ENCODE data around the gene WIPF3.

DNA sequence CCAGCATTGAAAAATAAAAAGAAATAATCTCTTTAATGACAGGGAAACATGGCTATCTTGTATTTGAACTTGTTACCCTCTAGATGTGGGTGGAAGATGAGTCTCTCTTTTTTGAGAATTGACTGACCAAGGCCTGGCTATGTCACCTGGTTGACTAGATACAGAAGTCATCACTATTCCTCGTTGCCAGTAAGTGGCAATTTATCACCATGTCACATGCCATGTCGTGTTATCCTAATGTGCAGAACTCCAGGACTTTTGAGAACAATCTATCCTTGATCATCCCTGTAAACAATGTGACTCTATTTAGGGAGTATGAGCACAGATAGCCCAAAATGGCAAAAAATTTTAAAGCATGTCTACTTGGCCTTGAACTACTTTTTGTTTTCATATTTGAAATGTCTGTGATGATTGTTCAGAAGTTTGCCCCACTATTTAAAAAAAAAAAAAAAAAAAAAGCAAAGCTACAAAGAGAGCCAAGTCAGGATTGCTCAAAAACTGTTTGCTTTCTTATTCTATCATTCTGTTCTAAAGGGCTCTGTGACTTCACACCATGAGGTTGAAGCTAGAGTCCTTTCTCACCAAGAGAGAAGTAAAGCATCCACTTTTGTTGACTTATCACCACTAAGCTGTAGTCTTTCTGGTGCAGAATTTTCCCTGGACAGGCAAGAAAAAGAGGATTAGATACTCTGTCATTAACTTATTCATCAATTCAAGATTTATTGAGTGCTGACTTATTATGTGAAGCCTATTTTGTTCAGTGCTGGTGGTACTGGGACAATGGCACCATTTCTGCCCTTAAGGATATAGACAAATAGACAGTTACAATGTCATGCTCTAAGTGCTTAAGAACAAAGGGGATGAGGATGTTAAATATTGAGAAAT, 10.4 kb upstream of the WIPF3 start:
- no peak for TF ChIP-seq ISL1 (CRISPR knock-in tag; IDR thresholded peaks at IDR 0.05)
- TF ChIP-seq, protein P1, sequence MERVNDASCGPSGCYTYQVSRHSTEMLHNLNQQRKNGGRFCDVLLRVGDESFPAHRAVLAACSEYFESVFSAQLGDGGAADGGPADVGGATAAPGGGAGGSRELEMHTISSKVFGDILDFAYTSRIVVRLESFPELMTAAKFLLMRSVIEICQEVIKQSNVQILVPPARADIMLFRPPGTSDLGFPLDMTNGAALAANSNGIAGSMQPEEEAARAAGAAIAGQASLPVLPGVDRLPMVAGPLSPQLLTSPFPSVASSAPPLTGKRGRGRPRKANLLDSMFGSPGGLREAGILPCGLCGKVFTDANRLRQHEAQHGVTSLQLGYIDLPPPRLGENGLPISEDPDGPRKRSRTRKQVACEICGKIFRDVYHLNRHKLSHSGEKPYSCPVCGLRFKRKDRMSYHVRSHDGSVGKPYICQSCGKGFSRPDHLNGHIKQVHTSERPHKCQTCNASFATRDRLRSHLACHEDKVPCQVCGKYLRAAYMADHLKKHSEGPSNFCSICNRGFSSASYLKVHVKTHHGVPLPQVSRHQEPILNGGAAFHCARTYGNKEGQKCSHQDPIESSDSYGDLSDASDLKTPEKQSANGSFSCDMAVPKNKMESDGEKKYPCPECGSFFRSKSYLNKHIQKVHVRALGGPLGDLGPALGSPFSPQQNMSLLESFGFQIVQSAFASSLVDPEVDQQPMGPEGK (CRISPR knock-in tag; IDR thresholded peaks at IDR 0.05; ENCODE audit: borderline replicate concordance): no peak
- TF ChIP-seq TOX (CRISPR knock-in tag; IDR thresholded peaks at IDR 0.05; ENCODE audit: borderline replicate concordance): no peak

Data from SK-N-SH treated with all-trans-retinoic acid at 6 μM for 48 hours (cell line).